SU-DHL-6 (cell line): ENCODE data around the gene WDR73.

Experiments
- H2AFZ ChIP-seq: fragments of 200-600 bp; sonication (generic); 2 replicates; pipeline ENCODE4 v1.6.1; 2014; ENCODE audit warnings: low read depth, mild to moderate bottlenecking, moderate library complexity, mixed read lengths, antibody characterized with exemption, low read length; ENCODE audit not compliant: severe bottlenecking
- H3F3A ChIP-seq: fragments of 200-600 bp; shearing (Covaris generic); 2 replicates; pipeline ENCODE4 v1.6.0; 2016; ENCODE audit warnings: antibody characterized with exemption, mild to moderate bottlenecking; ENCODE audit not compliant: insufficient read depth
- H3K27ac ChIP-seq: fragments of 200-600 bp; sonication (generic); 2 replicates; pipeline ENCODE4 v1.5.1; 2016; ENCODE audit warnings: low read depth, mild to moderate bottlenecking, low read length, moderate library complexity, mixed read lengths
- H3K27me3 ChIP-seq: fragments of 200-600 bp; sonication (generic), shearing (Covaris generic); 2 replicates; pipeline ENCODE4 v1.6.0; 2014; ENCODE audit warnings: mild to moderate bottlenecking, low read length
- H3K36me3 ChIP-seq: fragments of 200-600 bp; sonication (generic); 2 replicates; pipeline ENCODE4 v1.6.1; 2014; ENCODE audit warnings: mild to moderate bottlenecking, low read length, mixed read lengths
- H3K4me2 ChIP-seq: fragments of 300-600, 200-600 bp; shearing (Covaris generic), sonication (generic); 2 replicates; pipeline ENCODE4 v1.6.0; 2014; ENCODE audit warnings: low read length, low read depth, mild to moderate bottlenecking; ENCODE audit not compliant: poor library complexity, severe bottlenecking
- H3K4me3 ChIP-seq: fragments of 200-600 bp; sonication (generic); 2 replicates; pipeline ENCODE4 v1.5.1; 2014; ENCODE audit warnings: antibody characterized with exemption, low read length, mild to moderate bottlenecking, mixed read lengths; ENCODE audit not compliant: insufficient read depth, poor library complexity, severe bottlenecking
- H3K79me2 ChIP-seq: fragments of 200-600 bp; sonication (generic); 2 replicates; pipeline ENCODE4 v1.6.1; 2014; ENCODE audit warnings: mild to moderate bottlenecking, low read length, moderate library complexity; ENCODE audit not compliant: insufficient read depth
- H3K9ac ChIP-seq: fragments of 200-600 bp; sonication (generic); 2 replicates; pipeline ENCODE4 v1.7.0; 2014; ENCODE audit warnings: mild to moderate bottlenecking, low read length
- H3K9me2 ChIP-seq: fragments of 200-600 bp; sonication (generic); replicated peaks from 2 replicates; pipeline ENCODE4 v1.6.1; 2014; ENCODE audit warnings: low read length; ENCODE audit not compliant: insufficient read depth
- H3K9me3 ChIP-seq: fragments of 200-600 bp; sonication (generic); 2 replicates; pipeline ENCODE4 v1.6.1; 2014; ENCODE audit warnings: low read length, mixed read lengths; ENCODE audit not compliant: insufficient read depth
- H4K20me1 ChIP-seq: fragments of 200-600 bp; sonication (generic); 2 replicates; pipeline ENCODE4 v1.6.1; 2014; ENCODE audit warnings: low read depth, mild to moderate bottlenecking, antibody characterized with exemption, low read length, moderate library complexity, mixed read lengths
- EZH2phosphoT487 ChIP-seq: fragments of 200-600 bp; sonication (generic), shearing (Covaris generic); conservative IDR thresholded peaks from 2 replicates; pipeline ENCODE4 v1.6.1; 2018; ENCODE audit warnings: mild to moderate bottlenecking, antibody characterized with exemption, low read length, moderate library complexity, mixed read lengths
- TF ChIP-seq, protein P1 (sequence below): fragments of 200-600 bp; sonication (generic); IDR thresholded peaks from one replicate; pipeline ENCODE4 v1.5.1; 2017; ENCODE audit warnings: antibody characterized with exemption, mild to moderate bottlenecking, low read length, moderate library complexity; ENCODE audit not compliant: insufficient read depth, poor library complexity, severe bottlenecking

Gene WDR73

DNA sequence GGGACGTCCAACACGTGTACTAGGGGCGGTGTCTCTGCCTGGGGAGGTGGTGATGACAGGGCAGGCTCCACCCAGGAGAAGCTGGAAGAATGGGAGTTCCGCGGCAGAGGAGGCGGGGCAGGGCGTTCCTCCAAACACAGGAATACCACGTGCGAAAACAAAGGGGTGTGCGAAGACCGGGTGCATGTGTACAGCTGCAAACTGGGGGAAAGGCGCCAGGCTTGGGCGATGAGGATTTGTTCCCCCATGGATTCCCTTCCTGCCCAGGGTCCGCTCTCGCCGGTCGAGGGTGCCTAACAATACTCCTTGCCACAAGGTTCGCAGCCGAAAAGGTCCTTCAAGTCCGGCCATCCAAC, 53.8 kb downstream of the WDR73 start:
- Histone ChIP-seq H2AFZ (peak overlapping the region; percentile 94), H3K27me3 (no peaks in the 10 kb centered on the region), H3K9me2 (no peaks in the 10 kb centered on the region), H3K79me2 (no peaks in the 10 kb centered on the region), H4K20me1 (no peaks in the 10 kb centered on the region), H3K9ac (peak overlapping the region; percentile 72), H3K9me3 (no peaks in the 10 kb centered on the region), H3K27ac (no peak overlapping the region), H3K4me3 (peak overlapping the region; percentile 84), H3K36me3 (no peaks in the 10 kb centered on the region), H3K4me2 (peak overlapping the region; percentile 74), H3F3A (peaks cover 15% of the 10 kb centered on the region)
- TF ChIP-seq, protein P1, sequence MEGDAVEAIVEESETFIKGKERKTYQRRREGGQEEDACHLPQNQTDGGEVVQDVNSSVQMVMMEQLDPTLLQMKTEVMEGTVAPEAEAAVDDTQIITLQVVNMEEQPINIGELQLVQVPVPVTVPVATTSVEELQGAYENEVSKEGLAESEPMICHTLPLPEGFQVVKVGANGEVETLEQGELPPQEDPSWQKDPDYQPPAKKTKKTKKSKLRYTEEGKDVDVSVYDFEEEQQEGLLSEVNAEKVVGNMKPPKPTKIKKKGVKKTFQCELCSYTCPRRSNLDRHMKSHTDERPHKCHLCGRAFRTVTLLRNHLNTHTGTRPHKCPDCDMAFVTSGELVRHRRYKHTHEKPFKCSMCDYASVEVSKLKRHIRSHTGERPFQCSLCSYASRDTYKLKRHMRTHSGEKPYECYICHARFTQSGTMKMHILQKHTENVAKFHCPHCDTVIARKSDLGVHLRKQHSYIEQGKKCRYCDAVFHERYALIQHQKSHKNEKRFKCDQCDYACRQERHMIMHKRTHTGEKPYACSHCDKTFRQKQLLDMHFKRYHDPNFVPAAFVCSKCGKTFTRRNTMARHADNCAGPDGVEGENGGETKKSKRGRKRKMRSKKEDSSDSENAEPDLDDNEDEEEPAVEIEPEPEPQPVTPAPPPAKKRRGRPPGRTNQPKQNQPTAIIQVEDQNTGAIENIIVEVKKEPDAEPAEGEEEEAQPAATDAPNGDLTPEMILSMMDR = no peak
- no peak for TF ChIP-seq EZH2phosphoT487

DNA sequence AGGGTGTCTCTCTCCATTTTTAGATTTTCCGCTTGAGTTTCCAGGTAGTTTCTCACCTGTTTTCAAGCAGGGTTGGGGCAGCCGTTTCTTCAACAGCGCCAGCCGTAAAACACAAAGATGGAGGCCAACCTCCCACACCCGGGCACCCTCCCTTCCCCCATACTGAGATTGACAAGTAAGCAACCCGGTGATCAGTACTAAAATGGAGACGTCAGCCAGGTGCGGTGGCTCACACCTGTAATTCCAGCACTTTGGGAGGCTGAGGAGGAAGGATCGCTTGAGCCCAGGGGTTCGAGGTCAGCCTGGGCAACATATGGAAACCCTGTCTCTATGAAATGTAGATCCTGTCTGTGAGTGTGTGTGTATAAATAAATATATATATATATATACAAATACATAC, 54.2 kb downstream of the WDR73 start:
- TF ChIP-seq EZH2phosphoT487 = no peak
- TF ChIP-seq, protein P1 = no peak
- Histone ChIP-seq H3K79me2 (no peaks in the 10 kb centered on the region), H3K27me3 (no peaks in the 10 kb centered on the region), H3K36me3 (no peaks in the 10 kb centered on the region), H3K4me3 (no peak overlapping the region), H4K20me1 (no peaks in the 10 kb centered on the region), H3K9me2 (no peaks in the 10 kb centered on the region), H3K27ac (no peak overlapping the region), H3K9ac (no peak overlapping the region), H3K9me3 (no peaks in the 10 kb centered on the region), H2AFZ (no peak overlapping the region), H3F3A (peaks cover 15% of the 10 kb centered on the region), H3K4me2 (peak overlapping the region; percentile 74)

DNA sequence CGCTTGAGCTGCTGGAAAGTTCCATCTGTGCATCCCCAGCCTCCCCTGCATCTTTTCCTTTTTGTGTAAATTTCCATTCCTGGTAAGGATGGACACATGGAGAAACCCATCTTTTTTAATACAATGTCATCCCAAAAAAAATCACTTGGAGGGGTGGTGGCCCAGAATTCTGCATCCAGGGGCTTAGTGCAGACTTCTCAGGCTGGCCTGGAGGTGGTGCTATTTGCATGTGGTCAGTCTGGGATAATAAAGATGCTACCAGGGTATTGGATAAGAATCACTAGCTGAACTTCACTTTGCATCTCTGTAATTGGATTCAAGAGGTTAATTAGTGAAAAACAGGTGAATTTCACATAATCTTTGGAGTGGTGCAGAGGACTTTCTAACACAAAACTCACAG, 55.1 kb downstream of the WDR73 start:
- Histone ChIP-seq H3K9me3 (no peaks in the 10 kb centered on the region), H3K36me3 (no peaks in the 10 kb centered on the region), H3K9me2 (no peaks in the 10 kb centered on the region), H4K20me1 (no peaks in the 10 kb centered on the region), H2AFZ (peak overlapping the region; percentile 78), H3K4me3 (no peak overlapping the region), H3K79me2 (no peaks in the 10 kb centered on the region), H3F3A (peaks cover 15% of the 10 kb centered on the region), H3K27me3 (no peaks in the 10 kb centered on the region), H3K9ac (peak overlapping the region; percentile 36), H3K4me2 (peak overlapping the region; percentile 50), H3K27ac (peak overlapping the region; percentile 83)
- TF ChIP-seq EZH2phosphoT487 = no peak
- TF ChIP-seq, protein P1 = peak; percentile 87

DNA sequence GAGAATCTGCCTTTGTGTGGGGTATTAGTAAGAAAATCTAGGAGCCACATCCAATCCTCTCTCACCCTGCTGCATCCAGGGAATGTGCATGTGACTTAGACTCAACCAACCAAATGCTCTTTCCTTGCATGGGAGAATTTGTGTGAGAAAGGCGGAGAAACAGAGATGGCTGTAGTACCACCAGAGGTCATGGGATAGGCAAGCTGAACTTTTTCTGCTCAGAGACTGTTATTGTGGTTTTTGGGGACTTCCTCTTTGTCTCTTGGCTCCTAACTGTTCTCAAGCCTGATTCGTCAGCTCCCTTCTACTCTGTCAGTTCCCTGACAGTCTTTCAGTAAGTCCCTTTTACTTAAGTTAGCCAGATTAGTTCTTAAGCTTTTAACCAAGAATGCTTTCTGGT, 55.8 kb downstream of the WDR73 start:
- H3K9ac ChIP-seq = peak overlapping the region; percentile 36
- H3K27me3 ChIP-seq = no peaks in the 10 kb centered on the region
- H3K9me3 ChIP-seq = no peaks in the 10 kb centered on the region
- peak overlapping the region; percentile 78 for H2AFZ ChIP-seq
- H3K27ac ChIP-seq = peak overlapping the region; percentile 83
- H4K20me1 ChIP-seq = no peaks in the 10 kb centered on the region
- H3K4me2 ChIP-seq = peak overlapping the region; percentile 50
- peak overlapping the region; percentile 1 for H3K4me3 ChIP-seq
- TF ChIP-seq, protein P1 = no peak
- no peak for TF ChIP-seq EZH2phosphoT487
- H3K9me2 ChIP-seq = no peaks in the 10 kb centered on the region
- no peaks in the 10 kb centered on the region for H3K79me2 ChIP-seq
- H3F3A ChIP-seq = peaks cover 15% of the 10 kb centered on the region
- H3K36me3 ChIP-seq = no peaks in the 10 kb centered on the region
